ENCODE results near the gene HCST. TPM values are rescaled to one million over a fixed set of nuclear protein-coding genes. Genes with fewer than 3 reads are reported as not detected.

The HCST gene
- total RNA-seq, 1 donor from 2014 or later, result 53.9 TPM

- Mint-ChIP-seq H3K4me3 (ENCODE audit: low read depth) (peak overlapping the region; percentile 78), H3K27ac (no peak overlapping the region), H3K4me1 (ENCODE audit: low read depth) (peaks cover 19% of the 10 kb centered on the region), H3K36me3 (ENCODE audit: low read depth) (peaks cover 5% of the 10 kb centered on the region), H3K27me3 (ENCODE audit: low read depth) (no peaks in the 10 kb centered on the region), H3K9me3 (no peaks in the 10 kb centered on the region)
- DNase-seq (ENCODE audit: low spot score), result no peak
- intact Hi-C loops (cut with micrococcal nuclease), result no loop called here
These were observed 35.3 kb downstream of the HCST start for GRCh38 chr19:35937345-35938281.

- peak overlapping the region; percentile 78 for H3K4me3 Mint-ChIP-seq (ENCODE audit: low read depth)
- DNase-seq (ENCODE audit: low spot score), result no peak
- peaks cover 19% of the 10 kb centered on the region for H3K4me1 Mint-ChIP-seq (ENCODE audit: low read depth)
These were observed 36.2 kb downstream of the HCST start for GRCh38 chr19:35938282-35939224.

DNA sequence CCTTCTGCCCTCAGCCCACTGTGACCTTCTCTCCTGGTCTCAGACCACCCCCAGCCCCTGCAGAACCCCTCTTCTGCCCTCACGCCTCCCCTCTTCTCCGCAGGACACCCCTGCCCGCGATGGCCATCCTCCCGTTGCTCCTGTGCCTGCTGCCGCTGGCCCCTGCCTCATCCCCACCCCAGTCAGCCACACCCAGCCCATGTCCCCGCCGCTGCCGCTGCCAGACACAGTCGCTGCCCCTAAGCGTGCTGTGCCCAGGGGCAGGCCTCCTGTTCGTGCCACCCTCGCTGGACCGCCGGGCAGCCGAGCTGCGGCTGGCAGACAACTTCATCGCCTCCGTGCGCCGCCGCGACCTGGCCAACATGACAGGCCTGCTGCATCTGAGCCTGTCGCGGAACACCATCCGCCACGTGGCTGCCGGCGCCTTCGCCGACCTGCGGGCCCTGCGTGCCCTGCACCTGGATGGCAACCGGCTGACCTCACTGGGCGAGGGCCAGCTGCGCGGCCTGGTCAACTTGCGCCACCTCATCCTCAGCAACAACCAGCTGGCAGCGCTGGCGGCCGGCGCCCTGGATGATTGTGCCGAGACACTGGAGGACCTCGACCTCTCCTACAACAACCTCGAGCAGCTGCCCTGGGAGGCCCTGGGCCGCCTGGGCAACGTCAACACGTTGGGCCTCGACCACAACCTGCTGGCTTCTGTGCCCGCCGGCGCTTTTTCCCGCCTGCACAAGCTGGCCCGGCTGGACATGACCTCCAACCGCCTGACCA, 37.2 kb downstream of the HCST start:
- Mint-ChIP-seq H3K4me3 (ENCODE audit: low read depth) (no peak overlapping the region), H3K4me1 (ENCODE audit: low read depth) (peaks cover 19% of the 10 kb centered on the region), H3K27me3 (ENCODE audit: low read depth) (no peaks in the 10 kb centered on the region), H3K36me3 (ENCODE audit: low read depth) (peaks cover 9% of the 10 kb centered on the region), H3K9me3 (no peaks in the 10 kb centered on the region), H3K27ac (no peak overlapping the region)
- intact Hi-C loops (cut with micrococcal nuclease), result no loop called here
- DNase-seq (ENCODE audit: low spot score), result no peak

More at GRCh38 chr19:35938282-35939224, 36.2 kb downstream of the HCST start:
- Mint-ChIP-seq H3K9me3 (no peaks in the 10 kb centered on the region), H3K27me3 (ENCODE audit: low read depth) (no peaks in the 10 kb centered on the region), H3K36me3 (ENCODE audit: low read depth) (peaks cover 5% of the 10 kb centered on the region), H3K27ac (no peak overlapping the region)
- intact Hi-C loops (cut with micrococcal nuclease), result no loop called here

DNA sequence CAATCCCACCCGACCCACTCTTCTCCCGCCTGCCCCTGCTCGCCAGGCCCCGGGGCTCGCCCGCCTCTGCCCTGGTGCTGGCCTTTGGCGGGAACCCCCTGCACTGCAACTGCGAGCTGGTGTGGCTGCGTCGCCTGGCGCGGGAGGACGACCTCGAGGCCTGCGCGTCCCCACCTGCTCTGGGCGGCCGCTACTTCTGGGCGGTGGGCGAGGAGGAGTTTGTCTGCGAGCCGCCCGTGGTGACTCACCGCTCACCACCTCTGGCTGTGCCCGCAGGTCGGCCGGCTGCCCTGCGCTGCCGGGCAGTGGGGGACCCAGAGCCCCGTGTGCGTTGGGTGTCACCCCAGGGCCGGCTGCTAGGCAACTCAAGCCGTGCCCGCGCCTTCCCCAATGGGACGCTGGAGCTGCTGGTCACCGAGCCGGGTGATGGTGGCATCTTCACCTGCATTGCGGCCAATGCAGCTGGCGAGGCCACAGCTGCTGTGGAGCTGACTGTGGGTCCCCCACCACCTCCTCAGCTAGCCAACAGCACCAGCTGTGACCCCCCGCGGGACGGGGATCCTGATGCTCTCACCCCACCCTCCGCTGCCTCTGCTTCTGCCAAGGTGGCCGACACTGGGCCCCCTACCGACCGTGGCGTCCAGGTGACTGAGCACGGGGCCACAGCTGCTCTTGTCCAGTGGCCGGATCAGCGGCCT, 37.9 kb downstream of the HCST start:
- Mint-ChIP-seq H3K9me3 (no peaks in the 10 kb centered on the region), H3K4me1 (ENCODE audit: low read depth) (peaks cover 19% of the 10 kb centered on the region), H3K36me3 (ENCODE audit: low read depth) (peaks cover 9% of the 10 kb centered on the region), H3K27ac (no peak overlapping the region), H3K27me3 (ENCODE audit: low read depth) (no peaks in the 10 kb centered on the region), H3K4me3 (ENCODE audit: low read depth) (no peak overlapping the region)
- intact Hi-C loops (cut with micrococcal nuclease), result no loop called here
- no peak for DNase-seq (ENCODE audit: low spot score)

DNA sequence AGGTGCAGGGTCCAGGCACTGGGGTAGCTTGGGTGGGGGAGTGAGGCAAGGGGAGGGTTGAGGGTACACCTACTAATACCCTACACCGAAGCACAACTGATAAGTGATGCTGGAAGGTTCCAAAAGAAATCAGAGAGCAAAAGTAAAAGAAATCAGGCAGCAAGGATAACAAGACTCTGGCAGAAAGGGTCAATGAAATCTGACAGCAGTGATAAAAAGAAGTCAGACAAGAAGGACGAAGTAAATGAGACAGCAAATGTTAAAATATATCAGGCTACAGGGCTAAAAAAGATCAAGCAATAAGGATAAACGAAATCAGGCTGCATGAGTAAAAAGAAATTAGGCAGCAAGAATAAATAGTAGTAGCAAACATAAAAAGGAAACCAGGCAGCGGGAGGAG, 38.5 kb downstream of the HCST start:
- Mint-ChIP-seq H3K4me1 (ENCODE audit: low read depth) (peaks cover 19% of the 10 kb centered on the region), H3K4me3 (ENCODE audit: low read depth) (no peak overlapping the region), H3K9me3 (no peaks in the 10 kb centered on the region), H3K27me3 (ENCODE audit: low read depth) (no peaks in the 10 kb centered on the region), H3K36me3 (ENCODE audit: low read depth) (peaks cover 9% of the 10 kb centered on the region), H3K27ac (no peak overlapping the region)
- intact Hi-C loops (cut with micrococcal nuclease), result no loop called here
- no peak for DNase-seq (ENCODE audit: low spot score)

- Mint-ChIP-seq H3K4me1 (ENCODE audit: low read depth) (peaks cover 16% of the 10 kb centered on the region), H3K9me3 (no peaks in the 10 kb centered on the region), H3K4me3 (ENCODE audit: low read depth) (no peak overlapping the region), H3K36me3 (ENCODE audit: low read depth) (peaks cover 9% of the 10 kb centered on the region), H3K27me3 (ENCODE audit: low read depth) (no peaks in the 10 kb centered on the region), H3K27ac (no peak overlapping the region)
- no peak for DNase-seq (ENCODE audit: low spot score)
- intact Hi-C loops (cut with micrococcal nuclease), result no loop called here
These were observed 39.9 kb downstream of the HCST start for GRCh38 chr19:35942235-35942634.

DNA sequence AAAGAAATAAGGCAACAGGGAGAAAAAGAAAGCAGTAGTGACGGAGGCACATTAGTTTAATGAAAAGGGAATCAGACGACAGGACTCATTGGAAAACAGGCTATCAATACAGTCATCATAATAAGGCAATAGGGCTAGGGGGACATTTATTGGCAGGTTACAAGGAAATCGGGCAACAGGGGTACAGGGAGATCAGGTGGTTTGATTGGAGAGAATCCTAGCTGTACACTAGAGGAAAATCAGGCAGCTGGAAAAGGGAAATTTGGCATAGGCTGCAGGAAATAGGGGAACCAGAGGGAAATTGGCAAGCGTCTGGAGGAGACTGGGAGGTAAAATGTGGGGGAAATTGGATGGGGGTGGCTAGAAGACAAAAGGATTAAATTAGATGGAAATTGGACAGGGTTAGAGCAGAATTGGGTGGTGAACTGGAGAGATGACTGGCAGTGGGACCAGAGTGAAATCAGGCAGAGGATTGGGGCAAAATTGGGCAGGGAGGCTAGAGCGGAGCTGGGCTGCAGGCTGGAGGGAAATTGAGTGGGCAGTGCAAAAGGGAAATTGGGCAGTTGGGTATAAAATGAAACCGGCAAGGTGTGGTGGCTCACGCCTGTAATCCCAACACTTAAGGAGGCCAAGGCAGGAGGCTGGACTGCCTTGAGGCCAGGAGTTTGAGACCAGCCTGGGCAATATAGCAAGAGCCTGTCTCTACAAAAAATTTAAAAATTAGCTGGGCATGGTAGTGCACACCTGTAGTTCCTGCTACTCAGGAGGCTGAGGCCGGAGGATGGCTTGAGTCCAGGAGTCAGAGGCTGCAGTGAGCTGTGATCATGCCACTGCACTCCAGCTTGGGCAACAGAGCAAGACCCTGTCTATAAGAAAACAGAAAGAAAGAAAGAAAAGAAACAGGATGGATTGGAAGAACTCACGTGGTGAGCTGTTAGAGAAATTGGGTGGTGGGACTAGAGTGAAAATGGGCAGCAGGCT, 41.3 kb downstream of the HCST start:
- DNase-seq (ENCODE audit: low spot score), result no peak
- intact Hi-C loops (cut with micrococcal nuclease), result no loop called here
- Mint-ChIP-seq H3K27me3 (ENCODE audit: low read depth) (no peaks in the 10 kb centered on the region), H3K4me3 (ENCODE audit: low read depth) (no peak overlapping the region), H3K36me3 (ENCODE audit: low read depth) (peaks cover 9% of the 10 kb centered on the region), H3K9me3 (no peaks in the 10 kb centered on the region), H3K4me1 (ENCODE audit: low read depth) (peaks cover 6% of the 10 kb centered on the region), H3K27ac (no peak overlapping the region)

DNA sequence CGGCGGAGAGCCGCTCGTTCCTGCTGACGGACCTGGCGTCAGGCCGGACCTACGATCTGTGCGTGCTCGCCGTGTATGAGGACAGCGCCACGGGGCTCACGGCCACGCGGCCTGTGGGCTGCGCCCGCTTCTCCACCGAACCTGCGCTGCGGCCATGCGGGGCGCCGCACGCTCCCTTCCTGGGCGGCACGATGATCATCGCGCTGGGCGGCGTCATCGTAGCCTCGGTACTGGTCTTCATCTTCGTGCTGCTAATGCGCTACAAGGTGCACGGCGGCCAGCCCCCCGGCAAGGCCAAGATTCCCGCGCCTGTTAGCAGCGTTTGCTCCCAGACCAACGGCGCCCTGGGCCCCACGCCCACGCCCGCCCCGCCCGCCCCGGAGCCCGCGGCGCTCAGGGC, 42.2 kb downstream of the HCST start:
- intact Hi-C loops (cut with micrococcal nuclease), result no loop called here
- Mint-ChIP-seq H3K27me3 (ENCODE audit: low read depth) (no peaks in the 10 kb centered on the region), H3K9me3 (no peaks in the 10 kb centered on the region), H3K36me3 (ENCODE audit: low read depth) (peaks cover 9% of the 10 kb centered on the region), H3K4me1 (ENCODE audit: low read depth) (peaks cover 3% of the 10 kb centered on the region), H3K4me3 (ENCODE audit: low read depth) (no peak overlapping the region), H3K27ac (no peak overlapping the region)
- no peak for DNase-seq (ENCODE audit: low spot score)

GRCh38 chr19:35945121-35945790, 42.9 kb downstream of the HCST start:
- Mint-ChIP-seq H3K9me3 (no peaks in the 10 kb centered on the region), H3K27ac (no peak overlapping the region), H3K4me3 (ENCODE audit: low read depth) (no peak overlapping the region), H3K36me3 (ENCODE audit: low read depth) (peaks cover 9% of the 10 kb centered on the region), H3K4me1 (ENCODE audit: low read depth) (peaks cover 3% of the 10 kb centered on the region), H3K27me3 (ENCODE audit: low read depth) (no peaks in the 10 kb centered on the region)
- intact Hi-C loops (cut with micrococcal nuclease), result no loop called here
- no peak for DNase-seq (ENCODE audit: low spot score)

DNA sequence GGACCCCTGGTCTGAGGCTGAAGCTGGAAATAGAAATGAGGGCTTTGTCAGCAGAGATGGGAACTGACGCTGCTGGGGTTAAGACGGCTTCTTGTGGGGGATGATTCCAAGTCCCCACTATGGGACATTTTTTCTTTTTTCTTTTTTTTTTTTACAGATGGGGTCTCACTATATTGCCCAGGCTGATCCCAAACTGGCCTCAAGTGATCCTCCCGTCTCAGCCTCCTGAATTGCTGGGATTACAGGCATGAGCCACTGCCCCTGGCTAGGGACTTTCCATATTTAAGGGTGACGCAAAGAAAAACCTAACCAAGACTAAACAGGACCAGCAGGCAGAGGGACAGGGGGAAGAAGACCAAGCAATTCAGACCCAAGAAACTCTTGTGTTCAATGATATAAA, 43.9 kb downstream of the HCST start:
- intact Hi-C loops (cut with micrococcal nuclease), result no loop called here
- Mint-ChIP-seq H3K27me3 (ENCODE audit: low read depth) (no peaks in the 10 kb centered on the region), H3K9me3 (no peaks in the 10 kb centered on the region), H3K4me3 (ENCODE audit: low read depth) (no peak overlapping the region), H3K27ac (no peak overlapping the region), H3K36me3 (ENCODE audit: low read depth) (peaks cover 5% of the 10 kb centered on the region), H3K4me1 (ENCODE audit: low read depth) (peaks cover 3% of the 10 kb centered on the region)
- no peak for DNase-seq (ENCODE audit: low spot score)

DNA sequence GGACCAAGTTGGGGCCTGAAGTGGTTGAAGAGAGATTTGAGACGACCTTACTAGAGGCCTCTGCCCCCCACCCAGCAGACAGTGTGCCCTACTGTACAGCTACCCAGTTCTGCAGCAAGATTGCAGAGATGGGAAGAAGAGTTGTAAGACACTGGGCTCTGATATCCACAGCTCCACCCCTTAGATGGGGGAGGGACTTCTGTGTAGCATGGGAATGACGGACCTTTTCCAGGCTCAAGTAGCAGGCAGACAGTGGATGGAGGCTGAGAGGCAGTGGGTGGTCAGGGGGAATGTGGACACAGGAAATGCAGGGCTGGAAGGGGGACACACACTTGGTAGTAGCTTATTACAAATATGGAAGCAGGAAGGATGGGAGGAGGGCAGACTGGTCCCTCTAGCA, 46.8 kb downstream of the HCST start:
- DNase-seq (ENCODE audit: low spot score), result no peak
- Mint-ChIP-seq H3K27me3 (ENCODE audit: low read depth) (no peaks in the 10 kb centered on the region), H3K27ac (no peak overlapping the region), H3K4me1 (ENCODE audit: low read depth) (peaks cover 23% of the 10 kb centered on the region), H3K36me3 (ENCODE audit: low read depth) (peaks cover 1% of the 10 kb centered on the region), H3K4me3 (ENCODE audit: low read depth) (no peak overlapping the region), H3K9me3 (no peaks in the 10 kb centered on the region)
- intact Hi-C loops (cut with micrococcal nuclease), result no loop called here

Data from activated T-helper 2 cell treated with anti-CD3 and anti-CD28 coated beads, Interferon-gamma antibody, Interleukin-2, Interleukin-4, amounts not matched to agents 10 μg/mL and 5 μg/mL and 100 μg/mL, durations not matched to agents 14 hours and 24 hours and 36 hours (primary cell).